HepG2 (cell line): Measurements from ENCODE around the gene IL3. TPM values are rescaled to one million over a fixed set of nuclear protein-coding genes. Genes with fewer than 3 reads are reported as not detected.

ENCODE experiments used
- ATAC-seq: fragments of 200-7000 bp; cut with Tn5 transposase; 3 replicates; pipeline ENCODE4 v1.9.1; 2020; ENCODE audit warnings: mild to moderate bottlenecking, moderate library complexity
- BruUV-seq: library from RNA; stranded (reverse); fragments of 400-500 nt; replicated peaks from 2 replicates; lab custom pipeline; 2021; lab: Mats Ljungman, UMichigan
- CTCF ChIA-PET: fragments of 300-600 bp; formaldehyde crosslinking; extraction: SDS; loops from one replicate; lab custom pipeline; 2021; ENCODE audit warnings: low total read pairs, inconsistent platforms, low intra/inter-chr PET ratio; lab: Yijun Ruan, JAX
- POLR2A ChIA-PET: fragments of 350-600 bp; sonication (Branson Sonifier 250); formaldehyde crosslinking; loops from one replicate; lab custom pipeline; 2020; ENCODE audit warnings: antibody characterized with exemption, inconsistent platforms; lab: Yijun Ruan, JAX
- DNase-seq: peaks from one replicate; pipeline ENCODE4 v3.0.0-alpha.2; 2015; ENCODE audit warnings: low spot score
- FAIRE-seq: peaks from 3 replicates; lab custom pipeline; 2011; peaks lifted over from hg19 to GRCh38; lab: Jason Lieb, UNC
- H2AFZ ChIP-seq: one replicate; pipeline ENCODE4 v1.6.1; 2011; ENCODE audit warnings: low read length, inconsistent platforms
- H3K27ac ChIP-seq: fragments of 300-600 bp; 3 replicates; pipeline ENCODE4 v1.8.0; 2011; ENCODE audit warnings: mixed run types, mild to moderate bottlenecking, mixed read lengths, low read length, inconsistent platforms; ENCODE audit not compliant: insufficient read depth; ENCODE audit errors: extremely low read length
- H3K27me3 ChIP-seq, 2 experiments: fragments of 200-600 bp in 1 of 2; 2 replicates in 1 of 2; 3 replicates in 1 of 2; pipeline versions ENCODE4 v1.6.0 to v1.8.0; 2011; ENCODE audit warnings: low read length in 2 of 2, mild to moderate bottlenecking in 2 of 2, moderate library complexity in 2 of 2, inconsistent platforms in 1 of 2; ENCODE audit not compliant: insufficient read depth in 2 of 2, control insufficient read depth in 1 of 2
- H3K36me3 ChIP-seq, 2 experiments: fragments of 200-600 bp in 1 of 2; replicated peaks in 1 of 2; 2 replicates in 1 of 2; 3 replicates in 1 of 2; pipeline versions ENCODE4 v1.5.1 to v1.8.0; 2011; ENCODE audit warnings: low read length in 2 of 2, inconsistent platforms in 1 of 2; ENCODE audit not compliant: insufficient read depth in 2 of 2, control insufficient read depth in 1 of 2
- H3K4me1 ChIP-seq: 2 replicates; pipeline ENCODE4 v1.5.1; 2012; ENCODE audit warnings: low read length, inconsistent platforms; ENCODE audit not compliant: insufficient read depth
- H3K4me2 ChIP-seq: 2 replicates; pipeline ENCODE4 v1.6.0; 2011; ENCODE audit warnings: low read depth, low read length, inconsistent platforms
- H3K4me3 ChIP-seq, 3 experiments: fragments of 200-600 bp in 1 of 3; sonication (generic), shearing (Covaris generic) in 1 of 3; replicated peaks in 1 of 3; 2 replicates each; pipeline ENCODE4 v1.5.1; 2011 to 2016; ENCODE audit warnings: low read length in 3 of 3, inconsistent platforms in 2 of 3, low read depth in 2 of 3, mild to moderate bottlenecking in 2 of 3, control low read depth in 1 of 3, mixed read lengths in 1 of 3; ENCODE audit not compliant: insufficient read depth in 1 of 3
- H3K79me2 ChIP-seq: one replicate; pipeline ENCODE4 v1.6.1; 2011; ENCODE audit warnings: low read length, inconsistent platforms; ENCODE audit not compliant: insufficient read depth
- H3K9ac ChIP-seq: 2 replicates; pipeline ENCODE4 v1.6.0; 2011; ENCODE audit warnings: mild to moderate bottlenecking, low read depth, low read length, inconsistent platforms; ENCODE audit not compliant: insufficient read depth
- H3K9me3 ChIP-seq: 2 replicates; pipeline ENCODE4 v1.5.1; 2012; ENCODE audit warnings: mild to moderate bottlenecking, low read length
- H4K20me1 ChIP-seq: 2 replicates; pipeline ENCODE4 v1.6.0; 2011; ENCODE audit warnings: inconsistent platforms, mild to moderate bottlenecking, low read length, moderate library complexity; ENCODE audit not compliant: insufficient read depth
- CBFB ChIP-seq: sonication (generic); formaldehyde crosslinking; IDR thresholded peaks from 2 replicates; pipeline ENCODE4 v1.4.0; 2020; ENCODE audit warnings: missing genetic modification reagents
- CCAR2 ChIP-seq: fragments of 200-400 bp; formaldehyde crosslinking; optimal IDR thresholded peaks from 2 replicates; pipeline ENCODE3; 2018; ENCODE audit warnings: low read depth, mild to moderate bottlenecking, low read length, moderate library complexity
- JUNB ChIP-seq: sonication (generic); formaldehyde crosslinking; IDR thresholded peaks from 2 replicates; pipeline ENCODE4 v1.8.0; 2022; ENCODE audit warnings: missing genetic modification reagents, mild to moderate bottlenecking, borderline replicate concordance
- MYC ChIP-seq: sonication (generic); formaldehyde crosslinking; IDR thresholded peaks from 2 replicates; pipeline ENCODE4 v1.9.0; 2021; ENCODE audit warnings: missing genetic modification reagents, borderline replicate concordance
- NFE2 ChIP-seq: sonication (generic); formaldehyde crosslinking; IDR thresholded peaks from 2 replicates; pipeline ENCODE4 v1.4.0; 2020; ENCODE audit warnings: missing genetic modification reagents
- SP5 ChIP-seq: IDR thresholded peaks from 2 replicates; pipeline ENCODE4 v1.6.1; 2016; ENCODE audit warnings: low read depth, borderline replicate concordance
- ZC3H4 ChIP-seq: sonication (generic); formaldehyde crosslinking; IDR thresholded peaks from 2 replicates; pipeline ENCODE4 v1.4.0; 2020; ENCODE audit warnings: missing genetic modification reagents, borderline replicate concordance
- ZNF207 ChIP-seq: fragments of 450-650 bp; IDR thresholded peaks from 2 replicates; pipeline ENCODE4 v1.6.1; 2016; ENCODE audit warnings: antibody characterized with exemption, borderline replicate concordance
- ZNF660 ChIP-seq: sonication (generic); formaldehyde crosslinking; IDR thresholded peaks from 2 replicates; pipeline ENCODE4 v1.5.1; 2020; ENCODE audit warnings: mild to moderate bottlenecking, low read depth, missing genetic modification reagents, borderline replicate concordance
- ZNF746 ChIP-seq: sonication (generic); formaldehyde crosslinking; IDR thresholded peaks from 2 replicates; pipeline ENCODE4 v1.8.0; 2022; ENCODE audit warnings: mild to moderate bottlenecking, missing genetic modification reagents
- WGBS: methylation state at CpG from one replicate; pipeline ENCODE4 v1.1.6; 2017; ENCODE audit warnings: low lambda C conversion rate; 5-methylcytosine and 5-hydroxymethylcytosine counted together
- in situ Hi-C: cut with HindIII; loops from 2 replicates; pipeline ENCODE4 v1.10.0; 2017; ENCODE audit warnings: low pct_unique_long_range_greater_than_20kb; ENCODE audit not compliant: extremely low pct_ligation_motif_present
- intact Hi-C: fragments of 100-400 bp; cut with micrococcal nuclease; formaldehyde crosslinking; loops from one replicate; pipeline ENCODE4 v1.10.0; 2022; ENCODE audit not compliant: unreplicated experiment
- polyA plus RNA-seq, 8 experiments: library from polyadenylated mRNA; depleted of rRNA in 3 of 8; stranded (reverse) in 7 of 8; unstranded in 1 of 8; fragments of >200 nt; fragmentation: Illumina TruSeq in 4 of 8; extraction: Trizol in 4 of 8; gene quantifications; 2 replicates each; pipeline versions ENCODE4 v1.2.1 to v1.2.3, GENCODE V29; 2011 to 2016; ENCODE audit warnings: low read depth in 4 of 8, missing spikeins in 1 of 8, mixed read lengths in 1 of 8; ENCODE audit not compliant: insufficient read depth in 1 of 8
- total RNA-seq, 5 experiments: library from RNA; depleted of rRNA; stranded (reverse); fragments of >200 nt; fragmentation: Illumina TruSeq; extraction: Trizol; gene quantifications; 2 replicates each; pipeline ENCODE4 v1.2.3, GENCODE V29; 2016; ENCODE audit warnings: low read depth in 1 of 5
- TF ChIP-seq, protein P1 (sequence below): sonication (generic); formaldehyde crosslinking; IDR thresholded peaks from 2 replicates; pipeline ENCODE4 v1.4.0; 2020; ENCODE audit warnings: mild to moderate bottlenecking, missing genetic modification reagents

Gene IL3
- total and polyA plus RNA-seq, 2 of the 13 experiments (the other 11 are each of a cell fraction or from before 2014, with no cell fraction given), result not detected

DNA sequence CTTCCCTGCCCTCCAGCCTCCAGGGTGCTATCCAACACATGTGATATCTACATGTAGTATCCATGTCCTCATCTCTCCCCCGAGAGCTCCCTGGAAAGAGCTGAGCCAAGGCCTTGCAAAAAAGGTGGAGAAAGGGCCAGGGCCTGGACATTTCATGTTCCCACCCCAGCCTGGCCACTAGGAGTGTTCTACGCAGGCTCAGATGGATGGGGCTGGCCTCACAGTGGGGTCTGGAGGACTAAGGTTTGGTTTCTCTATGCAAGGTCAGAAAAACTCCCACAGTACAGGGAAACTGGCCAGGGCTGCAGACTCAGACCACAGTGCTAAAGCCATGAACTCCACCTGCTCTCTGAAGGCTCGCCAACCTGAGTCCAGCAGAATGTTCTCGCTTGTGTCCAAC is 11.6 kb downstream of the IL3 start (continued):
- no peak for TF ChIP-seq NFE2 (CRISPR knock-in tag)

DNA sequence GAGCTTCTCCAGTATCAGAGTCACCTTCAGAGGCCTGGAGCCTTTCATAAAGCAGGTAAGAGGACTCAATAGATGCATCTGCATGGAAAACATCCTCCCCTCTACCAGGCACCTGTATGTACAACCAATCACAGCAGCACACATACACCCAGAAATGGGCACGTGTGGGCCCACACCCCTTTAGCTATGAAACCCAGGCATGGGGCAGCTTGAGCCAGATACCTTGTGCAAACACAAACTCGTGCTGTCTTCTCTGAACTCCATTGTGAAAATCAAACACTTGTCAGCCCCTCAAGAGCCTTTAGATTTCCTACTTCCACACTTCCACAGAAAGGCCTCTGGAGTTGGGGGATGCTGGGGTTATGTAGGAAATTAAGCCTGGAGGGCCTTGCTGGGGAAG is 12.1 kb downstream of the IL3 start:
- no CpG with 5 or more reads among the region's 2 CpGs for WGBS
- intact Hi-C loops, result loop anchor here (1.0 kb wide), 1 partner anchor 22 kb away; no protein-coding TSS in a partner anchor
- Histone ChIP-seq H3K27me3 (peaks cover 6 to 47% of the 10 kb centered on the region in 2 experiments; a peak in 3 of 5 replicates), H3K27ac (no peak overlapping the region)
- TF ChIP-seq MYC (CRISPR knock-in tag) (0 out of 2 replicates have a peak, but pooled peaks have one; percentile 19), ZNF207 (no peak)
- TF ChIP-seq, all 625 proteins: peak for 1
- ChIA-PET CTCF (no interaction called here), POLR2A (no interaction called here)
- H3K79me2 ChIP-seq, result no peaks in the 10 kb centered on the region
- no TSS peak for BruUV-seq
- no peak overlapping the region for H3K4me3 ChIP-seq
- H2AFZ ChIP-seq, result no peak overlapping the region
- H3K4me2 ChIP-seq, result no peak overlapping the region
- H4K20me1 ChIP-seq, result no peaks in the 10 kb centered on the region
- DNase-seq (no peak), ATAC-seq (no peak), FAIRE-seq (no peak)
- peaks cover 36% of the 10 kb centered on the region for H3K4me1 ChIP-seq
- no peaks in the 10 kb centered on the region for H3K9me3 ChIP-seq
- no peak overlapping the region for H3K9ac ChIP-seq
- no peaks in the 10 kb centered on the region for H3K36me3 ChIP-seq
- in situ Hi-C loops, result no loop called here

- whole genome bisulfite sequencing, result 10% methylated on average over 12 of the region's 12 CpGs
- H3K27me3 ChIP-seq, result peaks cover 5 to 39% of the 10 kb centered on the region in 2 experiments; a peak in 3 of 5 replicates
- H3K4me3 ChIP-seq, result no peak within 1 kb of the TSS
- H3K9me3 ChIP-seq, result no peaks in the 10 kb centered on the region
- H3K9ac ChIP-seq, result no peak within 1 kb of the TSS
- H3K36me3 ChIP-seq, result no peaks in the 10 kb centered on the region
- no peak within 1 kb of the TSS for H3K27ac ChIP-seq
- DNase-seq (peak; percentile 45), FAIRE-seq (no peak), ATAC-seq (peak; percentile 61)
- no peaks in the 10 kb centered on the region for H4K20me1 ChIP-seq
- ChIA-PET CTCF (no interaction called here), POLR2A (no interaction called here)
- no TSS peak for BruUV-seq
- H2AFZ ChIP-seq, result no peak within 1 kb of the TSS
- H3K79me2 ChIP-seq, result no peaks in the 10 kb centered on the region
- H3K4me1 ChIP-seq, result peaks cover 36% of the 10 kb centered on the region
- in situ Hi-C loops (no loop called here), intact Hi-C loops (no loop called here)
- 0 out of 2 replicates have a peak within 1 kb of the TSS, but pooled peaks have one; percentile 29 for H3K4me2 ChIP-seq
- TF ChIP-seq, protein P1, sequence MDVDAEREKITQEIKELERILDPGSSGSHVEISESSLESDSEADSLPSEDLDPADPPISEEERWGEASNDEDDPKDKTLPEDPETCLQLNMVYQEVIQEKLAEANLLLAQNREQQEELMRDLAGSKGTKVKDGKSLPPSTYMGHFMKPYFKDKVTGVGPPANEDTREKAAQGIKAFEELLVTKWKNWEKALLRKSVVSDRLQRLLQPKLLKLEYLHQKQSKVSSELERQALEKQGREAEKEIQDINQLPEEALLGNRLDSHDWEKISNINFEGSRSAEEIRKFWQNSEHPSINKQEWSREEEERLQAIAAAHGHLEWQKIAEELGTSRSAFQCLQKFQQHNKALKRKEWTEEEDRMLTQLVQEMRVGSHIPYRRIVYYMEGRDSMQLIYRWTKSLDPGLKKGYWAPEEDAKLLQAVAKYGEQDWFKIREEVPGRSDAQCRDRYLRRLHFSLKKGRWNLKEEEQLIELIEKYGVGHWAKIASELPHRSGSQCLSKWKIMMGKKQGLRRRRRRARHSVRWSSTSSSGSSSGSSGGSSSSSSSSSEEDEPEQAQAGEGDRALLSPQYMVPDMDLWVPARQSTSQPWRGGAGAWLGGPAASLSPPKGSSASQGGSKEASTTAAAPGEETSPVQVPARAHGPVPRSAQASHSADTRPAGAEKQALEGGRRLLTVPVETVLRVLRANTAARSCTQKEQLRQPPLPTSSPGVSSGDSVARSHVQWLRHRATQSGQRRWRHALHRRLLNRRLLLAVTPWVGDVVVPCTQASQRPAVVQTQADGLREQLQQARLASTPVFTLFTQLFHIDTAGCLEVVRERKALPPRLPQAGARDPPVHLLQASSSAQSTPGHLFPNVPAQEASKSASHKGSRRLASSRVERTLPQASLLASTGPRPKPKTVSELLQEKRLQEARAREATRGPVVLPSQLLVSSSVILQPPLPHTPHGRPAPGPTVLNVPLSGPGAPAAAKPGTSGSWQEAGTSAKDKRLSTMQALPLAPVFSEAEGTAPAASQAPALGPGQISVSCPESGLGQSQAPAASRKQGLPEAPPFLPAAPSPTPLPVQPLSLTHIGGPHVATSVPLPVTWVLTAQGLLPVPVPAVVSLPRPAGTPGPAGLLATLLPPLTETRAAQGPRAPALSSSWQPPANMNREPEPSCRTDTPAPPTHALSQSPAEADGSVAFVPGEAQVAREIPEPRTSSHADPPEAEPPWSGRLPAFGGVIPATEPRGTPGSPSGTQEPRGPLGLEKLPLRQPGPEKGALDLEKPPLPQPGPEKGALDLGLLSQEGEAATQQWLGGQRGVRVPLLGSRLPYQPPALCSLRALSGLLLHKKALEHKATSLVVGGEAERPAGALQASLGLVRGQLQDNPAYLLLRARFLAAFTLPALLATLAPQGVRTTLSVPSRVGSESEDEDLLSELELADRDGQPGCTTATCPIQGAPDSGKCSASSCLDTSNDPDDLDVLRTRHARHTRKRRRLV (CRISPR knock-in tag), result no peak
- TF ChIP-seq ZNF660 (CRISPR knock-in tag) (no peak), SP5 (CRISPR knock-in tag) (peak; percentile 52; the same call in 1 of the 2 replicates), CBFB (CRISPR knock-in tag) (peak; percentile 45; the same call in 1 of the 2 replicates), CCAR2 (no peak), ZNF746 (CRISPR knock-in tag) (no peak), ZC3H4 (no peak), JUNB (CRISPR knock-in tag) (no peak)
Observed at GRCh38 chr5:132073231-132074013, 13.0 kb downstream of the IL3 start, which contains the start of gene CSF2. TSS of gene CSF2 (plus strand) at chr5:132073789. CDS start at chr5:132073824, 35 bp downstream.
